ENCODE results near the gene VAX1.

DNA sequence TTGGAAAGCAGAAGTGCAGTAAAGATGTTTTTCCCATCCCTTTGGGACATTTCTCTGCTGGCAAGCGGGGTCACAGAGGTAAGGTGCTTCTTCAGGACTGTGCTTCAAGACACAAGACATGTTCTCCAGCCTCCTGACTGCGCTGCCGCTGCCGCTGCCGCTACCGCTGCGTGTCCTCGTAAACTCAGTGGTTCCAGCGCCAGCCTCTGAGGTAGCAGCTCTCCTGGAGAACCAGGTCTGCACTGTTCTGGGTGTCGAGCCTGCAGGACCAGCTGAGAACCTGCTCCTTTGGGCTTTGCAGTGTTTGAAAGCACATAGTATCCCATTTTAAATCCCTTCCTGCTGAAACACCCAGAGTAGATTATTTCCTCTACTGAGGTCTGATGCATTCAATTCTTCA, 46.2 kb upstream of the VAX1 start:
- TF ChIP-seq, protein P1, sequence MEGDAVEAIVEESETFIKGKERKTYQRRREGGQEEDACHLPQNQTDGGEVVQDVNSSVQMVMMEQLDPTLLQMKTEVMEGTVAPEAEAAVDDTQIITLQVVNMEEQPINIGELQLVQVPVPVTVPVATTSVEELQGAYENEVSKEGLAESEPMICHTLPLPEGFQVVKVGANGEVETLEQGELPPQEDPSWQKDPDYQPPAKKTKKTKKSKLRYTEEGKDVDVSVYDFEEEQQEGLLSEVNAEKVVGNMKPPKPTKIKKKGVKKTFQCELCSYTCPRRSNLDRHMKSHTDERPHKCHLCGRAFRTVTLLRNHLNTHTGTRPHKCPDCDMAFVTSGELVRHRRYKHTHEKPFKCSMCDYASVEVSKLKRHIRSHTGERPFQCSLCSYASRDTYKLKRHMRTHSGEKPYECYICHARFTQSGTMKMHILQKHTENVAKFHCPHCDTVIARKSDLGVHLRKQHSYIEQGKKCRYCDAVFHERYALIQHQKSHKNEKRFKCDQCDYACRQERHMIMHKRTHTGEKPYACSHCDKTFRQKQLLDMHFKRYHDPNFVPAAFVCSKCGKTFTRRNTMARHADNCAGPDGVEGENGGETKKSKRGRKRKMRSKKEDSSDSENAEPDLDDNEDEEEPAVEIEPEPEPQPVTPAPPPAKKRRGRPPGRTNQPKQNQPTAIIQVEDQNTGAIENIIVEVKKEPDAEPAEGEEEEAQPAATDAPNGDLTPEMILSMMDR (IDR thresholded peaks at IDR 0.05) = no peak
- TF ChIP-seq EP300 (IDR thresholded peaks at IDR 0.05) (no peak), POLR2A (IDR thresholded peaks at IDR 0.05) (no peak), POLR2AphosphoS5 (IDR thresholded peaks at IDR 0.05) (no peak)

Measured in upper lobe of left lung (tissue), 4 donors.